Effector memory CD4-positive, alpha-beta T cell (primary cell): Measurements from ENCODE around the gene SLC25A47.
"Not testable (repeated sequence)": the region's sequence is repeated elsewhere in the genome, so short reads cannot be mapped to it uniquely, and the experiment has no call there.

ENCODE experiments used
- DNase-seq, 3 donors: peaks; one replicate each; pipeline ENCODE4 v3.0.0-alpha.2; 2020
- H3K27ac ChIP-seq: 2 replicates; pipeline ENCODE4 v1.7.0; 2013; ENCODE audit warnings: mild to moderate bottlenecking, low read length, moderate library complexity; ENCODE audit not compliant: insufficient read depth, poor library complexity, severe bottlenecking
- H3K27me3 ChIP-seq: replicated peaks from 2 replicates; pipeline ENCODE4 v1.7.0; 2013; ENCODE audit warnings: mild to moderate bottlenecking, low read length; ENCODE audit not compliant: insufficient read depth, control insufficient read depth, poor library complexity, severe bottlenecking
- H3K36me3 ChIP-seq: 2 replicates; pipeline ENCODE4 v1.7.0; 2013; ENCODE audit warnings: mild to moderate bottlenecking, low read length, moderate library complexity; ENCODE audit not compliant: control insufficient read depth, insufficient read depth
- H3K4me1 ChIP-seq: 2 replicates; pipeline ENCODE4 v1.7.0; 2013; ENCODE audit warnings: low read length, mild to moderate bottlenecking; ENCODE audit not compliant: control insufficient read depth, insufficient read depth, poor library complexity, severe bottlenecking
- H3K4me3 ChIP-seq: 2 replicates; pipeline ENCODE4 v1.7.0; 2013; ENCODE audit warnings: low read length, low read depth, mild to moderate bottlenecking; ENCODE audit not compliant: insufficient read depth, poor library complexity, severe bottlenecking
- H3K9me3 ChIP-seq: 2 replicates; pipeline ENCODE4 v1.7.0; 2013; ENCODE audit warnings: mild to moderate bottlenecking, low read length, moderate library complexity; ENCODE audit not compliant: control insufficient read depth

The SLC25A47 gene

DNA sequence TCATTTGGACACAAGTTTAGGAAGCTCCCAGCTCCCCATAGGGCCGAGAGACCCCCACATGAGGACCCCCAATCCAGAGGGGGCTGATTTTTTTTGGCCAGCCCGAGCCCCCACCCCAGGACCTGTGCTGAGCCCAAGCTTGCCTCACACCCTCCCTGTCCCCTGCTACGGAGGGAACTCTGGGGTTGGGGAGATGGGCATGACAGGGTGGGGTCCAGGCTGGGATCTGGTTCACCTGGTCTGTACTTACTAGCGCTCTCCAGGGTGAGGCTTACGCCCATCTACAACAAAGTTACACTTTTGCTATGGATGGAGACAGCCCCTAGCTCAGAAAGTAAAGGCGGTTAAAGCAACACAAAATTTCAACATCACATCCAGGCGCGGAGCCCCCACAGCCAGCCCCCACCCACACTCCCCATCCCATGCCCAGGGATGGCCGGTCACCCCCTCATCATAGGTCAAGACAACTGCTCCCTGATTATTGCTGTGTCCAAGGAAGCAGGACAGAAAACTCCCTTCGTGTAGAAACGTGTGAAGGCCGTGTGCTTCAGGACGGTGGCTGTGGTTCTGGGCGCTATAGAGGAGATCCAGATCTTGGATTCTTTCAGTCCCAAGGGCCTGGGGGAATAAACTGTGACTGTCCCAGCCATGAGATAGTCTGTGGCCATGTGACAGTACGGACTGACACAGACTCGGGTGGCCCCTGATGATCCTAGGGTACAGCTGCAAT lies 27.6 kb upstream of the SLC25A47 start:
- Histone ChIP-seq H3K27me3 (no peaks in the 10 kb centered on the region), H3K9me3 (no peaks in the 10 kb centered on the region), H3K27ac (no peak overlapping the region), H3K4me3 (no peak overlapping the region), H3K4me1 (no peaks in the 10 kb centered on the region), H3K36me3 (no peaks in the 10 kb centered on the region)
- no peak for DNase-seq

DNA sequence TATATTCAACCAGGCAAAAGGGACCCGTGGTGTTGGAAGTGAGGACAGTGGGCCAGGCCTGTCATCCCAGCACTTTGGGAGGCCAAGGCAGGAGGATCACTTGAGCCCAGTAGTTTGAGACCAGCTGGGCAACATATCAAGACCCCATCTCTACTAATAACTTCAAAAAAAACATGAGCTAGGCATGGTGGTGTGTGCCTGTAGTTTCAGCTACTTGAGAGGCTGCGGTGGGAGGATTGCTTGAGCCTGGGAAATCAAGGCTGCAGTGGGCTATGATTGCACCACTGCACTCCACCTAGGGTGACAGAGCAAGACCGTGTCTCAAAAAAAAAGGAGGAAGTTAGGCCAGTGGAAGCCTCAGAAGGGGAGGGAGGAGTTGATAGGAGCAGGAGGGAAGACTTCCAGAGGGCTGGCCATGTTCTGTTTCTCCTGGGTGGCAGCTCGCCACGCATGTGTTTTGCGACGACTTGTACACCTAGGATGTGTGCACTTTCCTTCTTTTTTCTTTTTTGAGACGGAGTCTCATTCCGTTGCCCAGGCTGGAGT lies 27.0 kb upstream of the SLC25A47 start:
- no peaks in the 10 kb centered on the region for H3K27me3 ChIP-seq
- H3K27ac ChIP-seq, result no peak overlapping the region
- H3K9me3 ChIP-seq, result no peaks in the 10 kb centered on the region
- no peaks in the 10 kb centered on the region for H3K36me3 ChIP-seq
- H3K4me3 ChIP-seq, result no peak overlapping the region
- no peaks in the 10 kb centered on the region for H3K4me1 ChIP-seq
- no peak for DNase-seq

DNA sequence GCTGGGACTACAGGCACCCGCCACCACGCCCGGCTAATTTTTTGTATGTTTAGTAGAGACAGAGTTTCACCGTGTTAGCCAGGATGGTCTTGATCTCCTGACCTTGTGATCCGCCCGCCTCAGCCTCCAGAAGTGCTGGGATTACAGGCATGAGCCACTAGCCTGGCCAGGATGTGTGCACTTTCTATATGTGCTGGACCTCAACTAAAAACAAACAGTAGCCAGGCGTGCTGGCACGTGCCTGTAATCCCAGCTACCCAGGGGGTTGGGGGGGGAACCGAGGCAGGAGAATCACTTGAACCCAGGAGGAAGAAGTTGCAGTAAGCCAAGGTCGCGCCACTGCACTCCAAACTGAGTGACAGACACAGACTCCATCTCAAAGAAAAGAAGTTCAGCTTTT lies 26.4 kb upstream of the SLC25A47 start:
- H3K9me3 ChIP-seq, H3K36me3 ChIP-seq, H3K4me3 ChIP-seq, DNase-seq, H3K4me1 ChIP-seq, H3K27ac ChIP-seq, H3K27me3 ChIP-seq: not testable (repeated sequence)

DNA sequence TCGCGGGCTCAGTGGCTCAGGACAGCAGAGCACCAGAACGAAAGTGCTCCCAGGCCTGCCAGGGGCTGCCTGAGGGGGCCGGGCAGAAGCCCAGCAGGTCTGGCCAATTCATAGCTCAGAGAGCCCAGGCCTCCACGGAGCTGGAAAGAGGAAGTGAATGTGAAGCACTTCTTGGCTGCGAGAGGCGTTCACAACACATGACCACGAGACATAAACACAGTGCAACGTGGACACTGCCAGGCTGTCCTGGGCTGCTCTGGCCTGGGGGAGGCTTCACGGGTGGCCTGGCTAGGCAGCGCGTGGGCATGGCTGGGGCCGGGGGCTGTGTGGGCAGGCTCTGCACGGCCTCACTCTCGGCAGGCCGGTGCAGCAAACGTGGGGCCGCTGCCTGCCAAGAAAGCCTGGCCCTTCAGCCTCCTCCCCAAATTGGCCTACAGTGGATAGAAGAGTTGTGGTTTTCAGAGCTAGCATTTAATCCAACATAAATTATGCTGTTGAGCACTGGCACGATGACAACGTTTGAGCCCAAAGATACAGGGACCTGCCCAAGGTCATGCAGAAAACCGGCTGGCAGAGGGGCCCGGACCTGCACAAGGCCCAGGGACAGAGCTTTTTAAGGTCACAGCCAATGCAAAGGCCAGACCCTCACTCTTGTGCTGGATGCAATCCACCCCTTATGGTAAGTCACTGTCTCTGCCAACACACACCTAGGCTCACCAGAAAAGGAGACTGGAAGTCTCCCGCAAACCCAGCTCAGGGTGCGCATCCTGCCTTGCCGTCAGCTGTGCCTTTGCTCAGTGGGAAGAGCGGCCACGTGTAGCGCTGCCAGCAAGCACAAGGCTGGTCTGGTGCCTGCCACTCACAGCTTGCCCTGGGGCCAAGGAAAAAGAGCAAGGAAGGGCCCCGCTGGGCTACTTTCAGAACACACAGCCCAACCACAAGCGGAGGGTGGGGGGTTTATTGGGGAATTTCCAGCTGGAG lies 25.5 kb upstream of the SLC25A47 start:
- H3K4me3 ChIP-seq, result no peak overlapping the region
- no peak for DNase-seq

DNA sequence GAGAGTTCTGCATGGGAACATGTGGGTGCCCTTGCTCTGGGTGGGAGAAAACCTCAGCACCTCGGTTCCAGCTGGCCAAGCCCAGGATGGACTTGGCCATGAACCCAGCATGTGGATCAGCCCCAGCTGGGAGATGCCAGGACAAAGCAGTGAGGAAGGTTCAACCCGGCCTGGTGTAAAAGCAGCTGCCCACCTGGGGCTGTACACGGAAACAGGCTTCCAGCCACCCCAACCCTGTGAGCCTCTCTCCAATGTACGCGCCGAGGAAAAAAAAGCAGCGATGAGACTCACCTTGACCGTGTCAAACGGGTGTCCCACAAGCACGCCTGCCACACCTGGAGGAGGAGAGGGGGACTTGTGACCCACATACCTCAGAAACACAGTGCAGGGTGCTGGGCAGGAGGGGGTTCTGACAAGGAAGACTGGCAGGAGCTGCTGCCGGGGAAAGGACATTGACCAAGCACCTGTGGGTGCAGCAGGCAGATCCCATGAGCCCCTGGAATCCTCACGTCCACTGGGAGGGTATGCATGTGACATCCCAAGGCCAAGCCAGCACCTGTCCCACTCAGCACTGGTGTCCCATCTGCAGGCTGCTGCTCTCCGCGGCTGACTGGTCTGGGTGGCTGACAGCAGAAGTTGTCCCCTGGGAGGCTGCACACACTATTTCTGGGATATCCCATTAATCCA lies 24.4 kb upstream of the SLC25A47 start:
- DNase-seq, result no peak
- no peak overlapping the region for H3K4me3 ChIP-seq
- H3K36me3 ChIP-seq, result no peaks in the 10 kb centered on the region
- no peaks in the 10 kb centered on the region for H3K9me3 ChIP-seq
- H3K27me3 ChIP-seq, result no peaks in the 10 kb centered on the region
- no peak overlapping the region for H3K27ac ChIP-seq
- H3K4me1 ChIP-seq, result no peaks in the 10 kb centered on the region

More for the DNA sequence above, 25.5 kb upstream of the SLC25A47 start:
- Histone ChIP-seq H3K9me3 (no peaks in the 10 kb centered on the region), H3K36me3 (no peaks in the 10 kb centered on the region), H3K27me3 (no peaks in the 10 kb centered on the region), H3K27ac (no peak overlapping the region), H3K4me1 (no peaks in the 10 kb centered on the region)

DNA sequence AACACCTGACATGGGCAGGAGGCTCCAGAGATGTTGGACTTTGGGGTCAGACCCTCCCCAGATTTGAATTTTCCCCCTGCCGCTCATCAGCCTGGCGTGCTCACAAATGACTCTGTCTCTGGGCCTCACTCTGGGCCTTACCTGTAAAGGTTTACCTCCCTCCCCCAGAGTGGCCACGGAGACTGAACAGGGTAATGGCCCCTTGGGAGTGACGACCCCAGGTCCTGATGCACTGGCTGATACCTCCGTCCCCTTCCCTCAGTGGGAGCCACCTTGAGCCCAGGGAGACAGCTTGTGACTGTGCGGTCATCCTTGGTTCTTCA lies 23.9 kb upstream of the SLC25A47 start:
- no peaks in the 10 kb centered on the region for H3K27me3 ChIP-seq
- DNase-seq, result no peak
- H3K27ac ChIP-seq, result no peak overlapping the region
- H3K4me1 ChIP-seq, result no peaks in the 10 kb centered on the region
- H3K36me3 ChIP-seq, result no peaks in the 10 kb centered on the region
- H3K4me3 ChIP-seq, result no peak overlapping the region
- H3K9me3 ChIP-seq, result no peaks in the 10 kb centered on the region

DNA sequence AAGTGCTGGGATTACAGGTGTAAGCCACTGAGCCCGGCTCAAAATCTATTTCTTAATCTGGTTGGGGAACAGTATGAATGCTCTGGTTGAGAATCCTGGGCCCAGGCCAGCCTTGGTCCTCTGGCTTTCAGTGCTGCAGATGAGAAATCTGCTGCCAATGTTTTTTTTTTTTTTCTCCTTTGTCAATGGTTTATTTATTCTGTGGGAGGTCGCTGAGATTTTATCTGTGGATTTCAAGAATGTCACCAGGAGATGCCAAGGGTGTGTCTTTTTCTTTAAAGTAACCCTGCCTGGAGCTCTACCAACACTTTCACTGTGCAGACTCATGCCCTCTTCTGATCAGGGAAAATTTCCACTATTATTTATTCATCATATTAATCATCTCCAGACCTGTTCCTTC lies 20.5 kb upstream of the SLC25A47 start:
- H3K4me3 ChIP-seq, result no peak overlapping the region
- DNase-seq, result no peak
- no peaks in the 10 kb centered on the region for H3K9me3 ChIP-seq
- H3K4me1 ChIP-seq, result peaks cover 19% of the 10 kb centered on the region
- no peaks in the 10 kb centered on the region for H3K36me3 ChIP-seq
- no peaks in the 10 kb centered on the region for H3K27me3 ChIP-seq
- H3K27ac ChIP-seq, result no peak overlapping the region

DNA sequence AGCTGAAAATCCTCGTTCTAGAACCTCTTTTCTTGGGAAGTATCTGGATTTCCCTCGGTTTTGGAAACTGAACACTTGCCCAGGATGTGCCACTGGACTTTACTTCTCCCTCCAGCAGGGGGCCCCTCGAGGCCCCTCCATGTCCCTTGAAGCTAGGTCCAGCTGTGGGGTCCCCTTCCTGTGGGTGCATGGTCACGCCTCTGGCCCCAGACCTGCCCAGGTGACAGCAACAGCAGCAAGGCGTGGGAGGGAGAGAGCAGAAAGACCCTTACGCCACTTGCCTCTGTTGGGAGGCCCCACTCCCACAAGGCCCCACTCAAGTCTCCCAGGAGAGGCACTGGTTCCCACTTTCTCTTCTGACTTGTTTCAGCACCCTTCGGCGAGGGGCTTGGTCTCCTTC lies 20.0 kb upstream of the SLC25A47 start:
- Histone ChIP-seq H3K4me1 (peaks cover 19% of the 10 kb centered on the region), H3K9me3 (no peaks in the 10 kb centered on the region), H3K4me3 (no peak overlapping the region), H3K36me3 (no peaks in the 10 kb centered on the region), H3K27me3 (no peaks in the 10 kb centered on the region), H3K27ac (no peak overlapping the region)
- no peak for DNase-seq

DNA sequence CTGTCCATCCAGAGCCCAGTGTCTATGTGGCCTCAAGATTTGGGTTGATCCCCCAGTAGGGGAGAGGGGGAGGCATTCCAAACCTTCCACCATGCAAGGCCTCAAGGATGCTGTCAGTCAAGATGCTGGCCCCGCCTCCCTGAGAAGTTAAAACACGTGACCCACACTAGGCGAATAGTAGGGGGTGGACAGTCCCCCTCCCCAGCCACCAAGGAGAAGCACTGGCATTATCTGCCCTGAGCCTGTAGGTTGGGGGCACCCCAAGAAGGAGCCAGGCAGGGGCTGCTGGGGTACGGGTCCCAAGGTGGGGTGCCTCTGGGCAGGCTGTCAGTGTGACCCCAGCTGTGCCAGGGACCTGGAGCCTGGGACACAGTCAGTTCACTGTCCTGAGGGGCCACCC lies 19.2 kb upstream of the SLC25A47 start:
- no peaks in the 10 kb centered on the region for H3K36me3 ChIP-seq
- H3K9me3 ChIP-seq, result no peaks in the 10 kb centered on the region
- no peak overlapping the region for H3K4me3 ChIP-seq
- H3K27ac ChIP-seq, result no peak overlapping the region
- no peak for DNase-seq
- no peaks in the 10 kb centered on the region for H3K27me3 ChIP-seq
- H3K4me1 ChIP-seq, result peaks cover 19% of the 10 kb centered on the region
